ENCODE results near the gene UXS1. TPM values are rescaled to one million over a fixed set of nuclear protein-coding genes. Genes with fewer than 3 reads are reported as not detected.
A peak's percentile ranks its signal among the peaks of the same experiment; 100 is the strongest.

UXS1 gene
- total RNA-seq, 2 experiments from 2014 or later, result 47.4 to 47.8 TPM

DNA sequence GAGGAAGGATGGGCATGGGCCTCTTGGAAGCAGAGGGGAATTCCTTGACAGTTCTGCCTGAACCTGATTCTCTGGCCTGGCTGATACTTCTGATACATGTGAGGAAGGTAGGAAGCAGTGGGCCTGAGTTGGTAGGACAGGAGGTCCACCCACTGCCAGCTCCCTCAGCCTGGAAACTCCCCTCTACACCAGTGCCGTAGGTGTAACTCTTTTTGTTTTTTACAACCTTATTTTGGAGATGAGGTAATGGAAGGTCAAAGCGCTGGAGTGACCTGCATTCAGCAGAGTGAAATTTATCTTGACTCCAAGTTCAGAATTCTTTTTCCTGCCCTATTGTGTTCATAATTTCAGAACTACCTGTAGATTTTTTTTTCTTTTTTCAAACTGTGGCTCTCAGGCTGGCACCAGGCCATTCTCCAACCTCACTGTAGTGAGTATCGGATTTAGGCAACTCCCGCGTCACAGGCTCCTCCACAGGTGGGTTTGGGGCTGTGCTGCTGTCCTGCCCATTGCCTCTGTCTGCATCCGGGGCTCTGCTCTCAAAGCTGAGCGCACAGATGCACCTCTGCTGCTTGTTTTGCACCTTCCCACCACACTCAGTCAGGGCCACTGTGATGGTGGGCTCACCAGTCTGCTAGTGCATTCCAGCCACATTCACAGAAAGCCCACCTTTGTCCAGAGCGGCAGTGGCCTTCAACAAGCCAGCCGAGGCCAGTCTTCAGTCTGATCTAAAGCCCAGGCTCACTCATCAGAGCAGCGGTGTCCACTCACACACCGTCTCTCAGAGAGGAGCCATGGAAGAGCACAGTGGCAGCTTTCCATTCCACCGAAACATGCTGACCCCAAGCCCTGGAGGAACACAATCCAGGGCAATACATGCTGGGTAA is 87.2 kb downstream of the UXS1 start:
- TF ChIP-seq, protein P1, sequence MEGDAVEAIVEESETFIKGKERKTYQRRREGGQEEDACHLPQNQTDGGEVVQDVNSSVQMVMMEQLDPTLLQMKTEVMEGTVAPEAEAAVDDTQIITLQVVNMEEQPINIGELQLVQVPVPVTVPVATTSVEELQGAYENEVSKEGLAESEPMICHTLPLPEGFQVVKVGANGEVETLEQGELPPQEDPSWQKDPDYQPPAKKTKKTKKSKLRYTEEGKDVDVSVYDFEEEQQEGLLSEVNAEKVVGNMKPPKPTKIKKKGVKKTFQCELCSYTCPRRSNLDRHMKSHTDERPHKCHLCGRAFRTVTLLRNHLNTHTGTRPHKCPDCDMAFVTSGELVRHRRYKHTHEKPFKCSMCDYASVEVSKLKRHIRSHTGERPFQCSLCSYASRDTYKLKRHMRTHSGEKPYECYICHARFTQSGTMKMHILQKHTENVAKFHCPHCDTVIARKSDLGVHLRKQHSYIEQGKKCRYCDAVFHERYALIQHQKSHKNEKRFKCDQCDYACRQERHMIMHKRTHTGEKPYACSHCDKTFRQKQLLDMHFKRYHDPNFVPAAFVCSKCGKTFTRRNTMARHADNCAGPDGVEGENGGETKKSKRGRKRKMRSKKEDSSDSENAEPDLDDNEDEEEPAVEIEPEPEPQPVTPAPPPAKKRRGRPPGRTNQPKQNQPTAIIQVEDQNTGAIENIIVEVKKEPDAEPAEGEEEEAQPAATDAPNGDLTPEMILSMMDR (IDR thresholded peaks at IDR 0.05), result no peak
- DNase-seq, result peak; percentile 56
- intact Hi-C loops (cut with micrococcal nuclease), result loop anchor here (10.0 kb wide), 1 partner anchor 248 kb away; no protein-coding TSS in a partner anchor

DNA sequence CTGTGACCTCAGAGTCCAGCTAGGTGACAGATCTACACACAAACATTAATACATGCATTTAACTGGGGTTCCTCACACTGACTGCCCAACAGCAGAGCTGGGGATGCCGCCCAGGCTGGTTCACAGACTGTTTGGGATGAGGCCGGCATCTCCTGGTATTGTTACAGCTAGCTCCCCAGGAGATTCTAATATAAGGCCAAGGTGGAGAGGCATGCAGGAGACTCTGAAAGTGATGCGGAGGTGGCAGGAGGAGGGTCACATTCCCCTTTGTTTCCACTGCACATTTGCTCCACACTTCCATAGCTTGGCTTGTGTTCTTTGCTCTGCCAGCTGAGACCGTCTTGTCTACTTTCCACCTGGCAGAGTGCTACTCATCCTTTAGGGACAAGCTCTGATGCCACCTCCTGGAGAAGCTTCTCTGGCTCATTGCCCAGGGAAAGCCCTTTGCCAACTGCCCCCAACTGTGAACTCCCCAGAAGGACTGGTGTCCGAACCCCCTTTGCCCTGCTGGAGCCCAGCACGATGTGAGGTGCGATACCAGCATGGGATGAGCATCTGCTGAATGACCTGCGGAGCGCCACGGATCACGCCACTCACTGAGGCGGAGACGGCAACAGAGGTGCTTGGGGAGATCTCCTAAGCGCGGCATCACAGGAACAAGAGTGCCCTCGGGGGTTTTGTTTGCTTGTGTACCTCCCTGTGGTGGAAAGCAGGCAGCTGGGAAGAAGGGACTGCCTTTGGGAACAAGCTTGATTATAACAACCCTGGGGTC is 88.8 kb downstream of the UXS1 start:
- Mint-ChIP-seq H3K27me3 (no peaks in the 10 kb centered on the region), H3K4me3 (no peak overlapping the region), H3K36me3 (ENCODE audit: low read depth) (peaks cover 23% of the 10 kb centered on the region), H3K27ac (peak overlapping the region; percentile 36), H3K9me3 (no peaks in the 10 kb centered on the region), H3K4me1 (ENCODE audit: low read depth) (peaks cover 23% of the 10 kb centered on the region)
- intact Hi-C loops (cut with micrococcal nuclease), result loop anchor here (10.0 kb wide), 1 partner anchor 249 kb away; no protein-coding TSS in a partner anchor
- ChIA-PET CTCF (interaction anchor here (0.7 to 2.3 kb wide), 19 partner anchors 9 to 477 kb away, joined by 3 to 8 read pairs (median 3); no protein-coding TSS in a partner anchor), POLR2A (no interaction called here)
- ATAC-seq (no peak), DNase-seq (no peak)
- TF ChIP-seq, protein P1 (IDR thresholded peaks at IDR 0.05), result no peak

More for the DNA sequence above, 87.2 kb downstream of the UXS1 start:
- peak overlapping the region; percentile 83 for H3K27ac Mint-ChIP-seq
- H3K36me3 Mint-ChIP-seq (ENCODE audit: low read depth), result peaks cover 26% of the 10 kb centered on the region
- H3K4me3 Mint-ChIP-seq, result no peak overlapping the region
- peak; percentile 57 for ATAC-seq
- peaks cover 23% of the 10 kb centered on the region for H3K4me1 Mint-ChIP-seq (ENCODE audit: low read depth)
- POLR2A ChIA-PET, result interaction anchor here (0.8 to 1.0 kb wide), 3 partner anchors 12 to 54 kb away, joined by 3 read pairs; no protein-coding TSS in a partner anchor
- H3K27me3 Mint-ChIP-seq, result no peaks in the 10 kb centered on the region
- H3K9me3 Mint-ChIP-seq, result no peaks in the 10 kb centered on the region
- CTCF ChIA-PET, result interaction anchor here (0.6 to 1.4 kb wide), 5 partner anchors 9 to 476 kb away, joined by 3 to 4 read pairs (median 3); no protein-coding TSS in a partner anchor

DNA sequence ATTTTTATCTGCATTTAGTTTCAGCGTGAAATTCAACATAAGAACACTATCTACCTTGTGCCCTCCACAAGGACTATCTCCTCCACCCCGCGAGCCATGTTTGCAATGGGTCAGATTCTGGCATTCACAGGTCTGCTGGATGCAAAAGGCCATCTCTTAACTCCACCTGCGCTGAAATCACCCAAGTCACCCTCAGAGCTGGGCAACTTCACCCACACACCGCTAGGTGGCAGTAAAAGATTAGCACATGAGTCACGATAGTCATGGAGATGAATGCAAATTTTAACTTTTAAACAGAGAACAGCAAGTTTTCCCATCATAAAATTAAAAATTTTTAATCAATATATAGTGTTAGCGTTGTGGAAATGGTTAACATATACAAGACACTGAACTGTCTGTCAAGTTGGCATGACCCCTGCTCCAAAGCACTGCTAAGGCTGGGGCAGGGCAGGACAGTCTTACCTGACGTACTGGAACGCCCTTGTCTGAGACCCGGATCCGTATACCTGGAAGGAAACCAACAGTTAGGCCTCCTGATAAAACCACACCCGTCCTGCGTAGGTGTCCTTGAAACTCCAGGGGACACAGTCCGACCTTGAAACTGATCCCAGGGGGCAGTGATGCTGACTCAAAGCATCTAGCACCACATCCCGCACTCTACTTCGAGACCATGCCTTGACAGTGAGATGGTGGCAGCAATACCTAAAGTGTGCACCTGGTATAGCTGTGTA is 89.6 kb downstream of the UXS1 start:
- ChIA-PET POLR2A (interaction anchor here (0.8 kb wide), 1 partner anchor 43 kb away, joined by 3 read pairs; no protein-coding TSS in a partner anchor), CTCF (interaction anchor here (0.7 to 2.3 kb wide), 16 partner anchors 10 to 478 kb away, joined by 3 to 8 read pairs (median 3); no protein-coding TSS in a partner anchor)
- intact Hi-C loops (cut with micrococcal nuclease), result loop anchor here (5.0 to 10.0 kb wide), 2 partner anchors 88 to 250 kb away; partner anchors contain the start of gene UXS1
- no peak overlapping the region for H3K27ac Mint-ChIP-seq
- TF ChIP-seq, protein P1 (IDR thresholded peaks at IDR 0.05), result peak; percentile 97
- peaks cover 30% of the 10 kb centered on the region for H3K36me3 Mint-ChIP-seq (ENCODE audit: low read depth)
- H3K4me3 Mint-ChIP-seq, result no peak overlapping the region
- no peaks in the 10 kb centered on the region for H3K27me3 Mint-ChIP-seq
- H3K9me3 Mint-ChIP-seq, result no peaks in the 10 kb centered on the region
- ATAC-seq (peak; percentile 71), DNase-seq (peak; percentile 79)
- H3K4me1 Mint-ChIP-seq (ENCODE audit: low read depth), result peaks cover 23% of the 10 kb centered on the region

DNA sequence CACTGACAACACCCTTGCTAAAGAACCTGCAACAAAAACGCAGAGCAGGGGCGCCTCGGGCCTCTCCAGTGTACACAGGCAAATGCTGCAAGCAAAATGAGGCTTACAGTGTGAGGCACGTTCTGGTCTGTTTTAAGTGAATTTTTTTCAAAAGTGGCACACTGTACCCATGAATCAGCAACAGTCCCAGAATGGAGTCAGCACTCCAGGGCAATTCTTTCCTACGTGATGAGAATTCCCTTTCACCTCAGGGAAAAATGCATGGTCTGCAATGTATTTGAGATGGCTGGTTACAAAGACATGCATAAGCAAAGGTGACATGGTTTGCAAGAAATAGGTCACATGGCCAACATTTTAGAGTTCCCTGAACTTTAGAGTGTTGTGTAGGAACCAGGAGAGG is 94.4 kb downstream of the UXS1 start:
- peaks cover 37% of the 10 kb centered on the region for H3K36me3 Mint-ChIP-seq (ENCODE audit: low read depth)

More for the DNA sequence above, 94.4 kb downstream of the UXS1 start:
- Mint-ChIP-seq H3K27me3 (no peaks in the 10 kb centered on the region), H3K9me3 (no peaks in the 10 kb centered on the region), H3K4me1 (ENCODE audit: low read depth) (peaks cover 32% of the 10 kb centered on the region), H3K4me3 (no peak overlapping the region), H3K27ac (no peak overlapping the region)
- ChIA-PET POLR2A (no interaction called here), CTCF (interaction anchor here (0.8 kb wide), 1 partner anchor 353 kb away, joined by 3 read pairs; no protein-coding TSS in a partner anchor)
- intact Hi-C loops (cut with micrococcal nuclease), result loop anchor here (5.0 to 10.0 kb wide), 4 partner anchors 93 to 522 kb away; partner anchors contain the start of gene UXS1
- DNase-seq (no peak), ATAC-seq (no peak)
- TF ChIP-seq, protein P1 (IDR thresholded peaks at IDR 0.05), result no peak
